ENCODE data around the gene CALML3.

The CALML3 gene

GRCh38 chr10:5534880-5535856, 10.4 kb downstream of the CALML3 start:
- no peaks in the 10 kb centered on the region for H3K9me3 Mint-ChIP-seq
- H3K36me3 Mint-ChIP-seq (ENCODE audit: insufficient read depth) = no peaks in the 10 kb centered on the region
- no peaks in the 10 kb centered on the region for H3K4me1 Mint-ChIP-seq
- no peak overlapping the region for H3K4me3 Mint-ChIP-seq
- DNase-seq (ENCODE audit: low spot score in 2 of 2) (no peak), ATAC-seq (replicated peaks; ENCODE audit: extremely low read depth, poor library complexity, severe bottlenecking) (no peak)
- H3K27ac Mint-ChIP-seq (ENCODE audit: low read depth) = no peak overlapping the region
- peaks cover 21% of the 10 kb centered on the region for H3K27me3 Mint-ChIP-seq

- DNase-seq (ENCODE audit: low spot score in 2 of 2) (no peak), ATAC-seq (replicated peaks; ENCODE audit: extremely low read depth, poor library complexity, severe bottlenecking) (no peak)
- Mint-ChIP-seq H3K27me3 (peaks cover 20% of the 10 kb centered on the region), H3K4me3 (no peak overlapping the region), H3K9me3 (no peaks in the 10 kb centered on the region), H3K27ac (ENCODE audit: low read depth) (no peak overlapping the region), H3K36me3 (ENCODE audit: insufficient read depth) (no peaks in the 10 kb centered on the region), H3K4me1 (no peaks in the 10 kb centered on the region)
Measured at GRCh38 chr10:5536486-5537081, 11.8 kb downstream of the CALML3 start.

- no peaks in the 10 kb centered on the region for H3K4me1 Mint-ChIP-seq
Measured at GRCh38 chr10:5537684-5538083, 12.9 kb downstream of the CALML3 start.

GRCh38 chr10:5538446-5538845, 13.7 kb downstream of the CALML3 start:
- Mint-ChIP-seq H3K36me3 (ENCODE audit: insufficient read depth) (no peaks in the 10 kb centered on the region), H3K4me3 (no peak overlapping the region), H3K27me3 (peaks cover 20% of the 10 kb centered on the region), H3K9me3 (peaks cover 7% of the 10 kb centered on the region), H3K27ac (ENCODE audit: low read depth) (no peak overlapping the region), H3K4me1 (no peaks in the 10 kb centered on the region)
- DNase-seq (ENCODE audit: low spot score in 2 of 2) (no peak), ATAC-seq (replicated peaks; ENCODE audit: extremely low read depth, poor library complexity, severe bottlenecking) (no peak)

More at GRCh38 chr10:5537684-5538083, 12.9 kb downstream of the CALML3 start:
- no peak for ATAC-seq (replicated peaks; ENCODE audit: extremely low read depth, poor library complexity, severe bottlenecking)
- no peak for DNase-seq (ENCODE audit: low spot score in 2 of 2)
- Mint-ChIP-seq H3K36me3 (ENCODE audit: insufficient read depth) (no peaks in the 10 kb centered on the region), H3K27ac (ENCODE audit: low read depth) (no peak overlapping the region), H3K27me3 (peaks cover 20% of the 10 kb centered on the region), H3K4me3 (no peak overlapping the region), H3K9me3 (peaks cover 7% of the 10 kb centered on the region)

GRCh38 chr10:5538892-5539651, 14.3 kb downstream of the CALML3 start:
- no peaks in the 10 kb centered on the region for H3K36me3 Mint-ChIP-seq (ENCODE audit: insufficient read depth)
- ATAC-seq (replicated peaks; ENCODE audit: extremely low read depth, poor library complexity, severe bottlenecking) = no peak
- no peak overlapping the region for H3K4me3 Mint-ChIP-seq
- H3K27me3 Mint-ChIP-seq = peaks cover 20% of the 10 kb centered on the region
- no peak for DNase-seq (ENCODE audit: low spot score in 2 of 2)
- H3K27ac Mint-ChIP-seq (ENCODE audit: low read depth) = no peak overlapping the region
- H3K4me1 Mint-ChIP-seq = no peaks in the 10 kb centered on the region
- H3K9me3 Mint-ChIP-seq = peaks cover 7% of the 10 kb centered on the region

GRCh38 chr10:5540080-5540479, 15.3 kb downstream of the CALML3 start:
- Mint-ChIP-seq H3K4me1 (no peaks in the 10 kb centered on the region), H3K27me3 (peaks cover 20% of the 10 kb centered on the region), H3K36me3 (ENCODE audit: insufficient read depth) (no peaks in the 10 kb centered on the region), H3K9me3 (peaks cover 7% of the 10 kb centered on the region), H3K27ac (ENCODE audit: low read depth) (no peak overlapping the region), H3K4me3 (no peak overlapping the region)
- no peak for DNase-seq (ENCODE audit: low spot score in 2 of 2)
- no peak for ATAC-seq (replicated peaks; ENCODE audit: extremely low read depth, poor library complexity, severe bottlenecking)

- ATAC-seq (replicated peaks; ENCODE audit: extremely low read depth, poor library complexity, severe bottlenecking) (no peak), DNase-seq (ENCODE audit: low spot score in 2 of 2) (no peak)
- H3K36me3 Mint-ChIP-seq (ENCODE audit: insufficient read depth) = no peaks in the 10 kb centered on the region
- H3K4me3 Mint-ChIP-seq = no peak overlapping the region
- H3K9me3 Mint-ChIP-seq = peaks cover 7% of the 10 kb centered on the region
- H3K27me3 Mint-ChIP-seq = peaks cover 20% of the 10 kb centered on the region
- no peak overlapping the region for H3K27ac Mint-ChIP-seq (ENCODE audit: low read depth)
- H3K4me1 Mint-ChIP-seq = no peaks in the 10 kb centered on the region
Measured at GRCh38 chr10:5540891-5541290, 16.1 kb downstream of the CALML3 start.

GRCh38 chr10:5542100-5542499, 17.3 kb downstream of the CALML3 start:
- DNase-seq (ENCODE audit: low spot score in 2 of 2) (no peak), ATAC-seq (replicated peaks; ENCODE audit: extremely low read depth, poor library complexity, severe bottlenecking) (no peak)
- Mint-ChIP-seq H3K36me3 (ENCODE audit: insufficient read depth) (no peaks in the 10 kb centered on the region), H3K4me1 (no peaks in the 10 kb centered on the region), H3K4me3 (no peak overlapping the region), H3K27me3 (peaks cover 28% of the 10 kb centered on the region), H3K27ac (ENCODE audit: low read depth) (no peak overlapping the region), H3K9me3 (peaks cover 7% of the 10 kb centered on the region)

- DNase-seq (ENCODE audit: low spot score in 2 of 2) (no peak), ATAC-seq (replicated peaks; ENCODE audit: extremely low read depth, poor library complexity, severe bottlenecking) (no peak)
- H3K36me3 Mint-ChIP-seq (ENCODE audit: insufficient read depth) = no peaks in the 10 kb centered on the region
- H3K27ac Mint-ChIP-seq (ENCODE audit: low read depth) = no peak overlapping the region
- peaks cover 7% of the 10 kb centered on the region for H3K9me3 Mint-ChIP-seq
- H3K4me1 Mint-ChIP-seq = no peaks in the 10 kb centered on the region
- H3K4me3 Mint-ChIP-seq = no peak overlapping the region
- H3K27me3 Mint-ChIP-seq = peaks cover 16% of the 10 kb centered on the region
Measured at GRCh38 chr10:5543623-5544022, 18.9 kb downstream of the CALML3 start.

- no peak overlapping the region for H3K27ac Mint-ChIP-seq (ENCODE audit: low read depth)
- peaks cover 7% of the 10 kb centered on the region for H3K9me3 Mint-ChIP-seq
- peaks cover 9% of the 10 kb centered on the region for H3K27me3 Mint-ChIP-seq
- no peaks in the 10 kb centered on the region for H3K4me1 Mint-ChIP-seq
- no peak for DNase-seq (ENCODE audit: low spot score in 2 of 2)
- H3K4me3 Mint-ChIP-seq = no peak overlapping the region
- H3K36me3 Mint-ChIP-seq (ENCODE audit: insufficient read depth) = no peaks in the 10 kb centered on the region
- ATAC-seq (replicated peaks; ENCODE audit: extremely low read depth, poor library complexity, severe bottlenecking) = no peak
Measured at GRCh38 chr10:5544216-5544805, 19.6 kb downstream of the CALML3 start.

GRCh38 chr10:5545011-5545410, 20.2 kb downstream of the CALML3 start:
- no peak for ATAC-seq (replicated peaks; ENCODE audit: extremely low read depth, poor library complexity, severe bottlenecking)

GRCh38 chr10:5545426-5545777, 20.6 kb downstream of the CALML3 start:
- H3K27me3 Mint-ChIP-seq = peaks cover 8% of the 10 kb centered on the region
- H3K9me3 Mint-ChIP-seq = peaks cover 7% of the 10 kb centered on the region
- no peak overlapping the region for H3K27ac Mint-ChIP-seq (ENCODE audit: low read depth)
- ATAC-seq (replicated peaks; ENCODE audit: extremely low read depth, poor library complexity, severe bottlenecking) = no peak
- no peak for DNase-seq (ENCODE audit: low spot score in 2 of 2)
- no peak overlapping the region for H3K4me3 Mint-ChIP-seq
- H3K36me3 Mint-ChIP-seq (ENCODE audit: insufficient read depth) = no peaks in the 10 kb centered on the region
- H3K4me1 Mint-ChIP-seq = no peaks in the 10 kb centered on the region

More at GRCh38 chr10:5545011-5545410, 20.2 kb downstream of the CALML3 start:
- H3K9me3 Mint-ChIP-seq = peaks cover 7% of the 10 kb centered on the region
- H3K27ac Mint-ChIP-seq (ENCODE audit: low read depth) = no peak overlapping the region
- no peak overlapping the region for H3K4me3 Mint-ChIP-seq
- H3K27me3 Mint-ChIP-seq = peaks cover 8% of the 10 kb centered on the region
- no peaks in the 10 kb centered on the region for H3K36me3 Mint-ChIP-seq (ENCODE audit: insufficient read depth)
- no peaks in the 10 kb centered on the region for H3K4me1 Mint-ChIP-seq
- DNase-seq (ENCODE audit: low spot score in 2 of 2) = no peak

All from central memory CD8-positive, alpha-beta T cell (primary cell).